Left ventricle myocardium inferior (tissue), 1 donor: ENCODE results near the gene SOHLH1. TPM values are rescaled to one million over a fixed set of nuclear protein-coding genes. Genes with fewer than 3 reads are reported as not detected.

ENCODE experiments used
- DNase-seq: peaks from one replicate; pipeline ENCODE4 v3.0.0-alpha.2; 2020
- H3K27ac ChIP-seq: fragments of 200-600 bp; replicated peaks from 2 replicates; pipeline ENCODE4 v1.8.0; 2021
- H3K27me3 ChIP-seq: fragments of 200-600 bp; 2 replicates; pipeline ENCODE4 v1.8.0; 2021; ENCODE audit warnings: low read depth
- H3K36me3 ChIP-seq: fragments of 200-600 bp; 2 replicates; pipeline ENCODE4 v1.8.0; 2021
- H3K4me1 ChIP-seq: fragments of 200-600 bp; 2 replicates; pipeline ENCODE4 v1.8.0; 2021
- H3K4me3 ChIP-seq: fragments of 200-600 bp; 2 replicates; pipeline ENCODE4 v1.8.0; 2021; ENCODE audit warnings: mild to moderate bottlenecking, moderate library complexity
- H3K9me3 ChIP-seq: fragments of 200-600 bp; replicated peaks from 2 replicates; pipeline ENCODE4 v1.8.0; 2021
- intact Hi-C: fragments of 100-400 bp; cut with micrococcal nuclease; formaldehyde crosslinking; loops from one replicate; pipeline ENCODE4 v1.11.0; 2022
- total RNA-seq: library from RNA; stranded (reverse); fragmentation: NEBNext Ultra II Directional; extraction: Animal tissue kit (Norgen Biotek cat#: 25700); gene quantifications from one replicate; pipeline ENCODE4 v1.2.1, GENCODE V29; 2021
- TF ChIP-seq, protein P1 (sequence below): fragments of 200-600 bp; IDR thresholded peaks from 2 replicates; pipeline ENCODE4 v1.8.0; 2021; ENCODE audit warnings: antibody characterized with exemption, mild to moderate bottlenecking, borderline replicate concordance
- donor health status: DM: no; HTN: yes; CAD: no; lungs with severe emphysema.

The SOHLH1 gene
- total RNA-seq, 1 donor from 2014 or later: not detected

DNA sequence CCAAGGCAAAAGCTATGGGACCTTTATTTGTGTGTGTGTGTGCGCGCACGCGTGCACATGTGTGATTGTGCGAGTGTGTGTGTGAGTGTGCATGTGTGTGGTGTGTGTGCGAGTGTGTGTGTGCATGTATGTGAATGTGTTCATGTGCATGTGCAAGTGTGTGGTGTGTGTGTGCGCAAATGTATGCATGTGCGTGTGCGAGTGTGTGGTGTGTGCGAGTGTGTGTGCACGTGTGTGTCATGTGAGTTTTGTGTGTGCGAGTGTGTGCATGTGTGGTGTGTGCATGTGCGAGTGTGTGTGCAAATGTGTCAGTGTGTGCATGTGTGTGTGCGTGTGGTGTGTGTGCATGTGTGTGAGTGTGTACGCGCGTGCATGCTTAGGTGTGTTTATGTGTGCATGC is 48.9 kb downstream of the SOHLH1 start:
- Histone ChIP-seq H3K4me1 (no peaks in the 10 kb centered on the region), H3K9me3 (peaks cover 45% of the 10 kb centered on the region), H3K4me3 (no peak overlapping the region), H3K27ac (no peak overlapping the region), H3K27me3 (peaks cover 18% of the 10 kb centered on the region), H3K36me3 (no peaks in the 10 kb centered on the region)
- no peak for DNase-seq
- TF ChIP-seq, protein P1, sequence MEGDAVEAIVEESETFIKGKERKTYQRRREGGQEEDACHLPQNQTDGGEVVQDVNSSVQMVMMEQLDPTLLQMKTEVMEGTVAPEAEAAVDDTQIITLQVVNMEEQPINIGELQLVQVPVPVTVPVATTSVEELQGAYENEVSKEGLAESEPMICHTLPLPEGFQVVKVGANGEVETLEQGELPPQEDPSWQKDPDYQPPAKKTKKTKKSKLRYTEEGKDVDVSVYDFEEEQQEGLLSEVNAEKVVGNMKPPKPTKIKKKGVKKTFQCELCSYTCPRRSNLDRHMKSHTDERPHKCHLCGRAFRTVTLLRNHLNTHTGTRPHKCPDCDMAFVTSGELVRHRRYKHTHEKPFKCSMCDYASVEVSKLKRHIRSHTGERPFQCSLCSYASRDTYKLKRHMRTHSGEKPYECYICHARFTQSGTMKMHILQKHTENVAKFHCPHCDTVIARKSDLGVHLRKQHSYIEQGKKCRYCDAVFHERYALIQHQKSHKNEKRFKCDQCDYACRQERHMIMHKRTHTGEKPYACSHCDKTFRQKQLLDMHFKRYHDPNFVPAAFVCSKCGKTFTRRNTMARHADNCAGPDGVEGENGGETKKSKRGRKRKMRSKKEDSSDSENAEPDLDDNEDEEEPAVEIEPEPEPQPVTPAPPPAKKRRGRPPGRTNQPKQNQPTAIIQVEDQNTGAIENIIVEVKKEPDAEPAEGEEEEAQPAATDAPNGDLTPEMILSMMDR: no peak
- intact Hi-C loops: no loop called here

DNA sequence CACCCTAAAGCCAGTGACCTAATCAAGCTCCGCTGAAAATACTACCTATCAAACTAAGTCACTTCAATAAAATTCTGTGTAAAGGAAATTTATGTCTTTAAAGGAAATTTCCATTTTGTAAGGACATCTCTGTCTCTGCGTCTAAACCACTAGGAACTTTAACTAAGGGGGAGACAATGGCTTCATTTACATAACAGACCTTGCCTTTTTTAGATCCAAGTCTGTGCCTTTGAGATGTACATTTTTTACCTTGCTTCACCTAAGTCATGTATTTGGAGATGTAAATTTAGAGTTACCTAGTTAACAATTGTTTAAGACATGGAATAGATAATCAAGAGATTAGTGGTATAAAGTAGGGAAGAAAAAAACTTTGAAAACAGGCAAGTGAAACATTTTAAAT is 49.8 kb downstream of the SOHLH1 start:
- TF ChIP-seq, protein P1: no peak
- DNase-seq: no peak
- H3K4me1 ChIP-seq: no peaks in the 10 kb centered on the region
- peaks cover 9% of the 10 kb centered on the region for H3K27me3 ChIP-seq
- intact Hi-C loops: no loop called here
- H3K9me3 ChIP-seq: peaks cover 54% of the 10 kb centered on the region
- no peak overlapping the region for H3K4me3 ChIP-seq
- H3K27ac ChIP-seq: no peak overlapping the region
- no peaks in the 10 kb centered on the region for H3K36me3 ChIP-seq

- intact Hi-C loops: no loop called here
- Histone ChIP-seq H3K36me3 (no peaks in the 10 kb centered on the region), H3K27me3 (peaks cover 4% of the 10 kb centered on the region), H3K4me1 (no peaks in the 10 kb centered on the region), H3K9me3 (peaks cover 62% of the 10 kb centered on the region), H3K4me3 (no peak overlapping the region), H3K27ac (no peak overlapping the region)
- DNase-seq: no peak
- TF ChIP-seq, protein P1: no peak
Observed at GRCh38 chr9:135648494-135649410, 50.5 kb downstream of the SOHLH1 start.

- Histone ChIP-seq H3K4me3 (no peak overlapping the region), H3K4me1 (no peaks in the 10 kb centered on the region), H3K36me3 (no peaks in the 10 kb centered on the region), H3K27ac (no peak overlapping the region), H3K9me3 (peaks cover 67% of the 10 kb centered on the region), H3K27me3 (no peaks in the 10 kb centered on the region)
- DNase-seq: no peak
- intact Hi-C loops: no loop called here
- TF ChIP-seq, protein P1: no peak
Observed at GRCh38 chr9:135647884-135648283, 51.4 kb downstream of the SOHLH1 start.

DNA sequence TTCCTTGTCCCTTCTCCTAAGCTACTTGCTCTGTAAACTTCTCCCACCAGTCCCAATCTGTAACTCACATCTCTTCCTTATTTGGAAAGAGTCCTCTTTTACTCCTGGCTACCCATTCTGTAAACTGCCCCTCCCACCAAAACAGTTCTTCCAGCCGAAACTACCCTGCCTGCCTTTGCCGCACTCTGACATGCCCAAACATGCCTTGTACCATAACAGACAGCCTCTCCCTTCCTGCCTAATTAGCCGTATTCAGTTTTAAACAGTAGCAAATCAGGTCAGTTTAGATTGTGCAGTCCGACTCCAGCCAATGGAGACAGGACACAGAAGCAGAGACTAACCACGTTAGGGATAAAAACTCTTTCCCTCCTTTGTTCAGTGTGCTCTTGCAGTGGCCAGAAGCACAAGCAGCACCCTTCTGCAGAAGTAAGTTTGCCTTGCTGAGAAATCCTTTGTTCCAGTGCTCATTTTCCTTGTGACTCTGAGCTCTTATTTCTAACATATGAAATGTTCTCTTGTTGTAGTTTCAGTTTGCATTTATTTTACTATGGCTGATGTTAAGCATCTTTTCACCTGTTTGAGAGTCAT is 54.6 kb downstream of the SOHLH1 start:
- intact Hi-C loops: no loop called here
- H3K9me3 ChIP-seq: peaks cover 65% of the 10 kb centered on the region
- no peak overlapping the region for H3K4me3 ChIP-seq
- peaks cover 23% of the 10 kb centered on the region for H3K27me3 ChIP-seq
- H3K4me1 ChIP-seq: no peaks in the 10 kb centered on the region
- H3K27ac ChIP-seq: no peak overlapping the region
- TF ChIP-seq, protein P1: no peak
- no peak for DNase-seq
- H3K36me3 ChIP-seq: no peaks in the 10 kb centered on the region

Other genes with a start within 250 kb of the SOHLH1 start
- gene PPP1R26, start 219.7 kb downstream of the SOHLH1 start, total RNA-seq: 20.9 TPM
- gene MRPS2, start 198.8 kb downstream of the SOHLH1 start, total RNA-seq: 42.6 TPM
- gene LCN1, start 178.0 kb downstream of the SOHLH1 start, total RNA-seq: not detected
- gene OBP2A, start 153.4 kb downstream of the SOHLH1 start, total RNA-seq: not detected
- gene PAEP, start 137.7 kb downstream of the SOHLH1 start, total RNA-seq: not detected
- gene GLT6D1, start 59.9 kb downstream of the SOHLH1 start, total RNA-seq: not detected
- not detected for gene LCN9, start 36.2 kb downstream of the SOHLH1 start, total RNA-seq
- 3.3 TPM for gene KCNT1, start 2.7 kb upstream of the SOHLH1 start, total RNA-seq
- 20.0 TPM for gene CAMSAP1, start 208.1 kb upstream of the SOHLH1 start, total RNA-seq